HCT116 (cell line): ENCODE results near the gene OSBPL10. TPM values are rescaled to one million over a fixed set of nuclear protein-coding genes. Genes with fewer than 3 reads are reported as not detected.

ENCODE experiments used
- ATAC-seq: fragments of 200-7000 bp; cut with Tn5 transposase; 2 replicates; pipeline ENCODE4 v1.9.1; 2020; ENCODE audit warnings: mild to moderate bottlenecking, moderate library complexity
- BruUV-seq: library from RNA; stranded (reverse); fragments of 400-500 nt; replicated peaks from 2 replicates; lab custom pipeline; 2021; lab: Mats Ljungman, UMichigan
- CTCF ChIA-PET: fragments of 300-600 bp; sonication (Branson Sonifier 250); formaldehyde crosslinking; loops from one replicate; lab custom pipeline; 2021; ENCODE audit warnings: antibody characterized with exemption; lab: Charles Lee
- POLR2A ChIA-PET: fragments of 300-600, 350-600 bp; sonication (Branson Sonifier 250); formaldehyde crosslinking; loops from one replicate; lab custom pipeline; 2021; ENCODE audit warnings: antibody characterized with exemption; lab: Charles Lee
- RAD21 ChIA-PET, 2 experiments: fragments of 300-600 bp; sonication (Branson Sonifier 250); formaldehyde crosslinking; loops; one replicate each; lab custom pipeline; 2023; ENCODE audit warnings: low total read pairs in 2 of 2; ENCODE audit not compliant: uncharacterized antibody in 2 of 2, unreplicated experiment in 2 of 2, low non-redundant PET in 1 of 2; lab: Charles Lee
- DNase-seq: peaks from one replicate; pipeline ENCODE4 v3.0.0-alpha.2; 2010; ENCODE audit warnings: low read depth, low spot score
- H2AFZ ChIP-seq: fragments of 200-600 bp; shearing (Covaris generic), sonication (generic); 2 replicates; pipeline ENCODE4 v1.6.1; 2017; ENCODE audit warnings: low read depth, mixed run types, mixed read lengths, antibody characterized with exemption, low read length; ENCODE audit not compliant: poor library complexity, severe bottlenecking
- H3K27ac ChIP-seq: 2 replicates; pipeline ENCODE4 v1.5.1; 2012; ENCODE audit warnings: low read depth, low read length
- H3K27me3 ChIP-seq: fragments of 200-600 bp; sonication (generic); 2 replicates; pipeline ENCODE4 v1.6.1; 2016; ENCODE audit warnings: mixed run types, low read length, mixed read lengths; ENCODE audit not compliant: insufficient read depth
- H3K36me3 ChIP-seq, 2 experiments: fragments of 200-500 bp in 1 of 2; fragments of 200-600 bp in 1 of 2; sonication (Bioruptor generic) in 1 of 2; sonication (generic) in 1 of 2; 2 replicates each; pipeline versions ENCODE4 v1.5.1 to v1.6.1; 2014 to 2016; ENCODE audit warnings: low read length in 2 of 2, inconsistent platforms in 1 of 2, mixed read lengths in 1 of 2, mixed run types in 1 of 2; ENCODE audit not compliant: insufficient read depth in 2 of 2, control insufficient read depth in 1 of 2
- H3K4me1 ChIP-seq, 2 experiments: fragments of 200-600 bp in 1 of 2; sonication (generic) in 1 of 2; 2 replicates each; pipeline versions ENCODE4 v1.5.1 to v1.6.1; 2012 to 2017; ENCODE audit warnings: low read length in 2 of 2, inconsistent platforms in 1 of 2, mild to moderate bottlenecking in 1 of 2, mixed read lengths in 1 of 2, mixed run types in 1 of 2, moderate library complexity in 1 of 2; ENCODE audit not compliant: insufficient read depth in 2 of 2, control insufficient read depth in 1 of 2
- H3K4me2 ChIP-seq: fragments of 200-600 bp; sonication (generic); 2 replicates; pipeline ENCODE4 v1.6.1; 2017; ENCODE audit warnings: mixed run types, low read length, mixed read lengths
- H3K4me3 ChIP-seq, 2 experiments: fragments of 200-600 bp in 1 of 2; sonication (generic) in 1 of 2; replicated peaks in 1 of 2; 2 replicates each; pipeline ENCODE4 v1.5.1; 2011 to 2016; ENCODE audit warnings: low read length in 2 of 2, control low read depth in 1 of 2, low read depth in 1 of 2, mild to moderate bottlenecking in 1 of 2, mixed read lengths in 1 of 2, mixed run types in 1 of 2
- H3K79me2 ChIP-seq: fragments of 200-600 bp; sonication (generic); 2 replicates; pipeline ENCODE4 v1.6.1; 2017; ENCODE audit warnings: mild to moderate bottlenecking, mixed run types, low read length, moderate library complexity, mixed read lengths; ENCODE audit not compliant: insufficient read depth
- H3K9ac ChIP-seq: fragments of 200-600 bp; sonication (generic); 2 replicates; pipeline ENCODE4 v1.6.1; 2016; ENCODE audit warnings: low read length, mixed read lengths
- H3K9me2 ChIP-seq: fragments of 200-600 bp; sonication (generic), shearing (Covaris generic); 2 replicates; pipeline ENCODE4 v1.6.1; 2017; ENCODE audit warnings: mixed run types, mild to moderate bottlenecking, moderate library complexity; ENCODE audit not compliant: insufficient read depth
- H3K9me3 ChIP-seq, 2 experiments: fragments of 200-500 bp in 1 of 2; fragments of 200-600 bp in 1 of 2; sonication (Bioruptor generic) in 1 of 2; sonication (generic) in 1 of 2; 2 replicates each; pipeline ENCODE4 v1.6.1; 2014 to 2017; ENCODE audit warnings: low read length in 2 of 2, mixed read lengths in 2 of 2, inconsistent platforms in 1 of 2, low read depth in 1 of 2, mild to moderate bottlenecking in 1 of 2, mixed run types in 1 of 2, moderate library complexity in 1 of 2; ENCODE audit not compliant: control insufficient read depth in 1 of 2, insufficient read depth in 1 of 2
- H4K20me1 ChIP-seq: fragments of 200-600 bp; sonication (generic), shearing (Covaris generic); 2 replicates; pipeline ENCODE4 v1.6.1; 2017; ENCODE audit warnings: mixed run types, mild to moderate bottlenecking, moderate library complexity; ENCODE audit not compliant: insufficient read depth
- ATF3 ChIP-seq: IDR thresholded peaks from 2 replicates; pipeline ENCODE4 v1.6.1; 2012
- CTCF ChIP-seq, 3 experiments: fragments of 200-600 bp in 1 of 3; sonication (generic) in 1 of 3; IDR thresholded peaks in 2 of 3; conservative IDR thresholded peaks in 1 of 3; 2 replicates each; pipeline ENCODE4 v1.5.1; 2012 to 2017; ENCODE audit warnings: low read depth in 2 of 3, low read length in 2 of 3, antibody characterized with exemption in 1 of 3, borderline replicate concordance in 1 of 3, control low read depth in 1 of 3, mild to moderate bottlenecking in 1 of 3, mixed read lengths in 1 of 3, mixed run types in 1 of 3, moderate library complexity in 1 of 3; ENCODE audit not compliant: insufficient read depth in 1 of 3
- EGR1 ChIP-seq: IDR thresholded peaks from 2 replicates; pipeline ENCODE4 v1.6.1; 2012; ENCODE audit warnings: low read depth
- ELF1 ChIP-seq: IDR thresholded peaks from 2 replicates; pipeline ENCODE4 v1.6.1; 2012; ENCODE audit warnings: low read depth, borderline replicate concordance
- EZH2phosphoT487 ChIP-seq: fragments of 200-600 bp; IDR thresholded peaks from 2 replicates; pipeline ENCODE4 v1.6.1; 2018; ENCODE audit warnings: antibody characterized with exemption, borderline replicate concordance
- FOSL1 ChIP-seq: IDR thresholded peaks from 2 replicates; pipeline ENCODE4 v1.6.1; 2012; ENCODE audit warnings: low read depth
- POLR2A ChIP-seq: IDR thresholded peaks from 2 replicates; pipeline ENCODE4 v1.7.0; 2011; ENCODE audit warnings: borderline replicate concordance; ENCODE audit not compliant: insufficient read depth, insufficient read length; ENCODE audit errors: extremely low read depth
- RAD21 ChIP-seq: IDR thresholded peaks from 2 replicates; pipeline ENCODE4 v1.6.1; 2012; ENCODE audit warnings: low read depth, mild to moderate bottlenecking
- REST ChIP-seq: IDR thresholded peaks from 2 replicates; pipeline ENCODE4 v1.6.1; 2012; ENCODE audit warnings: low read depth
- SIN3A ChIP-seq: IDR thresholded peaks from 2 replicates; pipeline ENCODE4 v1.6.1; 2012; ENCODE audit warnings: low read depth
- TCF7L2 ChIP-seq: IDR thresholded peaks from 2 replicates; pipeline ENCODE4 v1.7.0; 2011; ENCODE audit warnings: borderline replicate concordance, inconsistent platforms; ENCODE audit not compliant: insufficient read depth, insufficient read length; ENCODE audit errors: extremely low read depth
- YY1 ChIP-seq: IDR thresholded peaks from 2 replicates; pipeline ENCODE4 v1.6.1; 2011; ENCODE audit warnings: low read length, low read depth, moderate library complexity, mild to moderate bottlenecking; ENCODE audit not compliant: insufficient replicate concordance; ENCODE audit errors: extremely low read depth
- ZBTB33 ChIP-seq: IDR thresholded peaks from 2 replicates; pipeline ENCODE4 v1.6.1; 2011; ENCODE audit warnings: mild to moderate bottlenecking, low read length, moderate library complexity; ENCODE audit not compliant: insufficient replicate concordance; ENCODE audit errors: extremely low read depth
- ZFX ChIP-seq: fragments of 450-650 bp; IDR thresholded peaks from 2 replicates; pipeline ENCODE4 v1.6.1; 2017
- ZNF274 ChIP-seq: fragments of 200-500 bp; sonication (Bioruptor generic); IDR thresholded peaks from 2 replicates; pipeline ENCODE4 v1.6.1; 2014; ENCODE audit warnings: mild to moderate bottlenecking, low read depth, low read length, inconsistent platforms
- intact Hi-C: fragments of 100-400 bp; cut with micrococcal nuclease; formaldehyde crosslinking; loops from 2 replicates; pipeline ENCODE4 v1.10.0; 2022
- total RNA-seq: library from RNA; stranded (reverse); gene quantifications from one replicate; pipeline ENCODE4 v1.2.1, GENCODE V29; 2021; ENCODE audit not compliant: unreplicated experiment

OSBPL10 gene
- total RNA-seq, 1 experiment from 2014 or later, result 25.8 TPM

GRCh38 chr3:31815006-31815405 is 166.1 kb downstream of the OSBPL10 start:
- no peak overlapping the region for H3K4me2 ChIP-seq
- no peaks in the 10 kb centered on the region for H3K4me1 ChIP-seq
- ATAC-seq, result no peak
- H3K9me2 ChIP-seq, result no peaks in the 10 kb centered on the region
- H3K36me3 ChIP-seq, result no peaks in the 10 kb centered on the region
- TF ChIP-seq ZFX (no peak), SIN3A (no peak), YY1 (no peak), EZH2phosphoT487 (no peak), EGR1 (no peak), RAD21 (no peak), ELF1 (no peak), REST (no peak), TCF7L2 (no peak), ATF3 (no peak), POLR2A (no peak), ZBTB33 (no peak), CTCF (IDR thresholded peaks at IDR 0.05 in 2 of 3, conservative IDR thresholded peaks at IDR 0.05 in 1 of 3; ENCODE audit: borderline replicate concordance in 1 of 3, insufficient read depth in 1 of 3, low read depth in 2 of 3, low read length in 2 of 3) (no peak), FOSL1 (no peak), ZNF274 (no peak)
- H3K27ac ChIP-seq, result no peak overlapping the region
- no peak overlapping the region for H3K4me3 ChIP-seq
- ChIA-PET CTCF (no interaction called here), POLR2A (no interaction called here), RAD21 (no interaction called here)
- no peak overlapping the region for H3K9ac ChIP-seq
- H3K79me2 ChIP-seq, result no peaks in the 10 kb centered on the region
- H3K9me3 ChIP-seq, result no peaks in the 10 kb centered on the region
- no peaks in the 10 kb centered on the region for H4K20me1 ChIP-seq
- intact Hi-C loops, result no loop called here
- no peaks in the 10 kb centered on the region for H3K27me3 ChIP-seq
- DNase-seq, result no peak
- H2AFZ ChIP-seq, result no peak overlapping the region
- no TSS peak for BruUV-seq
